ENCODE measurements around the gene VWA3A. TPM values are rescaled to one million over a fixed set of nuclear protein-coding genes. Genes with fewer than 3 reads are reported as not detected.

Gene VWA3A
- total RNA-seq, 1 experiment from 2014 or later, result 0.64 TPM

DNA sequence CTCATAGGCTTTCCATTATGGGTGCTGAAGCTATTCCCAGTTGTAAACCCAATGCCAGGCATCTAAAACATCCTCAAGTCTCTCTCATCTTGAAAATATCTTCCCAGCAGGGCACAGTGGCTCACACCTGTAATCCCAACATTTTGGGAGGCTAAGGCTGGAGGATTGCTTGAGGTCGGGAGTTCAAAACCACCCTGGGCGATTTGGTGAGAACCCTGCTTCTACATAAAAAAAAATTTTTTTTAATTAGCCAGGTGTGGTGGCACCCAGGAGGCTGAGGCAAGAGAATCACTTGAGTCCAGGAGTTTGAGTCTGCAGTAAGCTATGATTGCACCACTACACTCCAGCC, 100.7 kb downstream of the VWA3A start:
- no peak overlapping the region for H3K27ac ChIP-seq (ENCODE audit: low read depth, low read length, poor library complexity, severe bottlenecking)
- BruUV-seq (replicated peaks), result no TSS peak
- DNase-seq (ENCODE audit: low spot score), result no peak

DNA sequence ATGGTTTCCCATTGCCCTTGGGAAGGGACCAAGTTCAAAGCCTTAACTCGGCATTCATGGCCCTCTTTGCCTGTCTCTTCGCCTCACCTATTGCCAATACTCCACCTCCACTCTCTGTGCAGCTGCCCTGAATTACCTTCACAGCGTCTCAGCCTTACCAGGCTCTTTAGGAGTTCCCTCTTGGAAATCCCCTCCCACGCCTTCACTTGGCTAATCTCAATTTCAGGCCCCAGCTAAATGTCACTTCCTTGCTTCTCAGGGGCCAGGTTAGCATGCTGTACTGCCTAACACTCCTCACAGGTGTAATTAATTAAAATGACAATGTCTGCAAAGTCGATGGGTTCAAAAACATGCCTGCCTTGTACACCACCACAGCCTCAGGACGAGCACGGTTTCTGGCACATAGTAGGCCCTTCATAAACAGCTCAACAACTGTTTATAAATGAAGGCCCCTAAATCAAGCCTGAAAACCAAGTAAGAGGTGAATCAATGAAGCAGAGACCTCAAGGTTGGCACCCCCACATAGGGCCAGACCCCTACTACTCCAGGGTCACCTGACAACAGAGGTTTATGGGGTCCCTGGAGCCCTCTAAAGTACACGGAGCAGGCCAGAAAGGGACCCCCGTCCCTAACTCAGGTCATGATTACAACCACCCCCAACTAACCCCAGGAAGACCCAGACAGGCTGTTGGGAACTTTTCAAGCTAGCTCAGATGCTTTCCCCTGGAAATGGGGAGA, 102.5 kb downstream of the VWA3A start:
- POLR2A ChIA-PET (ENCODE audit: low non-redundant PET), result no interaction called here
- no TSS peak for BruUV-seq (replicated peaks)
- Histone ChIP-seq H3K9me3 (ENCODE audit: low read depth, low read length, poor library complexity, severe bottlenecking) (no peaks in the 10 kb centered on the region), H3K4me1 (ENCODE audit: insufficient read depth, low read length, poor library complexity, severe bottlenecking) (peaks cover 5% of the 10 kb centered on the region), H3K36me3 (ENCODE audit: insufficient read depth, low read length, poor library complexity, severe bottlenecking) (no peaks in the 10 kb centered on the region), H3K27ac (ENCODE audit: low read depth, low read length, poor library complexity, severe bottlenecking) (no peak overlapping the region), H3K27me3 (replicated peaks; ENCODE audit: insufficient read depth, low read depth, low read length, poor library complexity) (no peaks in the 10 kb centered on the region), H3K4me3 (ENCODE audit: low read depth, low read length, poor library complexity, severe bottlenecking) (no peak overlapping the region)
- CTCF ChIA-PET, result no interaction called here
- intact Hi-C loops (cut with micrococcal nuclease; ENCODE audit: unreplicated experiment), result no loop called here
- TF ChIP-seq CTCF (conservative IDR thresholded peaks at IDR 0.05; ENCODE audit: low read depth, low read length), result no peak
- no peak for TF ChIP-seq EZH2 (IDR thresholded peaks at IDR 0.05; ENCODE audit: borderline replicate concordance, low read depth, low read length, poor library complexity, severe bottlenecking)
- no peak for DNase-seq (ENCODE audit: low spot score)

More for the DNA sequence above, 100.7 kb downstream of the VWA3A start:
- no peak for TF ChIP-seq EZH2 (IDR thresholded peaks at IDR 0.05; ENCODE audit: borderline replicate concordance, low read depth, low read length, poor library complexity, severe bottlenecking)
- Histone ChIP-seq H3K9me3 (ENCODE audit: low read depth, low read length, poor library complexity, severe bottlenecking) (no peaks in the 10 kb centered on the region), H3K4me1 (ENCODE audit: insufficient read depth, low read length, poor library complexity, severe bottlenecking) (peaks cover 15% of the 10 kb centered on the region), H3K27me3 (replicated peaks; ENCODE audit: insufficient read depth, low read depth, low read length, poor library complexity) (no peaks in the 10 kb centered on the region), H3K36me3 (ENCODE audit: insufficient read depth, low read length, poor library complexity, severe bottlenecking) (no peaks in the 10 kb centered on the region), H3K4me3 (ENCODE audit: low read depth, low read length, poor library complexity, severe bottlenecking) (no peak overlapping the region)
- ChIA-PET CTCF (no interaction called here), POLR2A (ENCODE audit: low non-redundant PET) (no interaction called here)
- intact Hi-C loops (cut with micrococcal nuclease; ENCODE audit: unreplicated experiment), result no loop called here

GRCh38 chr16:22195445-22195694, 103.0 kb downstream of the VWA3A start:
- no peaks in the 10 kb centered on the region for H3K9me3 ChIP-seq (ENCODE audit: low read depth, low read length, poor library complexity, severe bottlenecking)
- TF ChIP-seq EZH2 (IDR thresholded peaks at IDR 0.05; ENCODE audit: borderline replicate concordance, low read depth, low read length, poor library complexity, severe bottlenecking) (no peak), CTCF (conservative IDR thresholded peaks at IDR 0.05; ENCODE audit: low read depth, low read length) (no peak)
- intact Hi-C loops (cut with micrococcal nuclease; ENCODE audit: unreplicated experiment), result no loop called here
- ChIA-PET POLR2A (ENCODE audit: low non-redundant PET) (no interaction called here), CTCF (no interaction called here)
- BruUV-seq (replicated peaks), result no TSS peak
- H3K36me3 ChIP-seq (ENCODE audit: insufficient read depth, low read length, poor library complexity, severe bottlenecking), result no peaks in the 10 kb centered on the region
- H3K27ac ChIP-seq (ENCODE audit: low read depth, low read length, poor library complexity, severe bottlenecking), result no peak overlapping the region
- no peak overlapping the region for H3K4me3 ChIP-seq (ENCODE audit: low read depth, low read length, poor library complexity, severe bottlenecking)
- DNase-seq (ENCODE audit: low spot score), result no peak
- H3K27me3 ChIP-seq (replicated peaks; ENCODE audit: insufficient read depth, low read depth, low read length, poor library complexity), result no peaks in the 10 kb centered on the region
- peaks cover 5% of the 10 kb centered on the region for H3K4me1 ChIP-seq (ENCODE audit: insufficient read depth, low read length, poor library complexity, severe bottlenecking)
